ENCODE data around the gene EIF3B.

The EIF3B gene

DNA sequence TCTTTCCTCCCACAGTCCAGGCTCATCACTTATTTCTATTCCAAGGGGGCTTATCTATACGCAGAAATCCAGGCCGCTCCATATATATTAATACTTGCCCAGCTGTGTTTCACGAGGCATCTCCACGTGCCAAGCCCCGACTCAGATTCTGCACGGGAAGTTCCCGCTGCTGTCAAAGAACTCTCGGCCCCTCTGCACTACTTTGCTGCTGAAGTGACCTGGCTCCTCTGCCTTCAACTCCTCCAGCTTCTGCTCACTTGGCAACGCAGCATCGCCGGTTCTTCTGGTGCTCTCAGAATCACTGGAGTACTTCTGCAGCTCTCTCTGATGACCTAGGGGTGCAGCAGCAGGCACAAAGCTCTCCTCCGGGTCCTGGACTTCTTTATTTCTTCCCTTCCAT, 39.1 kb downstream of the EIF3B start:
- FAIRE-seq: no peak
- no peak for TF ChIP-seq POLR2A (IDR thresholded peaks at IDR 0.05; ENCODE audit: low read depth, low read length)
- DNase-seq (ENCODE audit: insufficient read length, low spot score): no peak

DNA sequence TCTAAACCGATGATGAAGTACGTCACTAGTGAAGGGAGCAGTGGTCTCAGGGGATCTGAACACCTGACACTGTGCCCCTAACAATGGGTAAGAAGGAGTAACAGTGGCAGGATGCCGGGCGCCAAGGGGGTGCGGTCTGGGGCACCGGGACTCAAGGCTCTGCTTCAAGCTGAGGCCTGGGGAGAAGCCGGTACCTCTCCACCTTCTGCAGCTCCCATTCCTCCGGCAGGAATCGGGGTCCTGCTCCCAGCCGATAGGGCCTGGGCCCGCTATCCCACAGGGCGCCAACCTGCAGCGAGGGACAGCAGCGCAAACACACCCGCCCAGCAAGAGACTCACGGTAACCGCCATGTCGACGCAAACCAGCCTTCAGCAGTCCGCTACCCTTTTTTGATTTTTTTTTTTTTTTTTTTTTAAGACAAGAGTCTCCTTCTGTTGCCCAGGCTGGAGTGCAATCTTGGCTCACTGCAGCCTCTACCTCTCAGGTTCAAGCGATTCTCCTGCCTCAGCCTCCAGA, 40.0 kb downstream of the EIF3B start:
- FAIRE-seq (no peak), DNase-seq (ENCODE audit: insufficient read length, low spot score) (no peak)
- TF ChIP-seq POLR2A (IDR thresholded peaks at IDR 0.05; ENCODE audit: low read depth, low read length): no peak

DNA sequence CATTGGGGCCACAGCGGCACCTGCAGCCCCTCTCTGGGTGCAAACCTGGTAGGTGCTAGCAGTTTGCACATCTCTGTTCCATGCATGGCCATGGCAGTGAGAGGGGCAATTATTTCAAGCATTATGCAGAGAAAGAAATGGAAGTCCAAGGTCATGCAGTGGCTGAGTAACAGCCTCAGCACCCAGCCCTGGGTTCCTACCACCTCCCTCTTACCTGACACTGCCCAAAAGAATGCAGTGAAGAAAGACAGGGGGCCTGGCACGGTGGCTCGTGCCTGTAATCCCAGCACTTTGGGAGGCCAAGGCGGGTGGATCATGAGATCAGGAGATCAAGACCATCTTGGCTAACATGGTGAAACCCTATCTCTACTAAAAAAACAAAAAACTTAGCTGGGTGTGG, 43.9 kb downstream of the EIF3B start:
- no peak for DNase-seq (ENCODE audit: insufficient read length, low spot score)
- no peak for FAIRE-seq
- no peak for TF ChIP-seq POLR2A (IDR thresholded peaks at IDR 0.05; ENCODE audit: low read depth, low read length)

DNA sequence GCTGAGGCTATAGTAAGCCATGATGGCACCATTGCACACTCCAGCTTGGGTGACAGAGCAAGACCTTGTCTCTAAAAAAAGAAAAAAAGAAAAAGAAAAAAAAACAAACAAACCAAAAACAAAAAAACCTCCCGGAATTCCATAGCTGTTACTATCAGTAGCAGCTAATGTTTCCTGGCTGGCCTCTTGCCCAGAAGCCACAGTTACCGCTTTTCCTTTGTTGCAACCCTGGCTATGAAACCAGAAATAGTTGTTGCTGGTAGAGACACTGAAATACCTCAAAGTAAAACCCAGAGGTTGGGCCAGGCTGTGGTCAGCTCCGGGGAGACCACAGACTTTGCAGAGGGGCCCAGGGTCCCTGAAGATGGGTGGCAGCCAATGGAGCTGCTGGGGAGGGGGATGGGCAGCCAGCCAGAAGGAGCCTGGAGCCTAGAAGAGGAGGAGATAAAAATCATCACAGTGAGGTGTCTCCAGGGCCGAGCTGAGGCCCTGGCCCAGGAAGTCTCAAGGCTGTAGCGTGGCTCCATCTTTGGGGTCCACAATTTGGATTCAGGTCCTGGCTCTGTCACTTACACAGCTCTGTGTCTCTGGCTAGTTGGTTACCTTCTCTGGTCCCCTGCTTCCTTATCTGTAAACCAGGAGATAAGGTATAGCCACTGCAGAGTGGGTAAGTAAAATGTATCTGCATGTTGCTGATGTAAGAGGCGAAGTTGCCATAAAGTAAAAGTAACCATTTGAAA, 45.4 kb downstream of the EIF3B start:
- FAIRE-seq: no peak
- TF ChIP-seq POLR2A (IDR thresholded peaks at IDR 0.05; ENCODE audit: low read depth, low read length): 0 out of 2 replicates have a peak, but pooled peaks have one; percentile 10
- DNase-seq (ENCODE audit: insufficient read length, low spot score): peak; percentile 97

DNA sequence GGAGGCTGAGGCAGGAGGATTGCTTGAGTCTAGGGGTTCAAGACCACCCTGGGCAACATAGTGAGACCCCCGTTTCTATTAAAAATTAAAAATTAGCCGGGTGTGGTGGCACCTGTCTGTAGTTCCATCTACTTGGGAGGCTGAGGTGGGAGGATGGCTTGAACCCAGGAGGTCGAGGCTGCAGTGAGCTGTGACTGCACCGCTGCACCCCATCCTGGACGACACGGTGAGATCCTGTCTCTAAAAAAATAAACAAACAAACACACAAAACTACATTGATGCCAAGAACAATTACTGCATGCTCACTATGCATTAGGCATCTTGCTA, 48.0 kb downstream of the EIF3B start:
- FAIRE-seq (no peak), DNase-seq (ENCODE audit: insufficient read length, low spot score) (no peak)
- no peak for TF ChIP-seq POLR2A (IDR thresholded peaks at IDR 0.05; ENCODE audit: low read depth, low read length)

DNA sequence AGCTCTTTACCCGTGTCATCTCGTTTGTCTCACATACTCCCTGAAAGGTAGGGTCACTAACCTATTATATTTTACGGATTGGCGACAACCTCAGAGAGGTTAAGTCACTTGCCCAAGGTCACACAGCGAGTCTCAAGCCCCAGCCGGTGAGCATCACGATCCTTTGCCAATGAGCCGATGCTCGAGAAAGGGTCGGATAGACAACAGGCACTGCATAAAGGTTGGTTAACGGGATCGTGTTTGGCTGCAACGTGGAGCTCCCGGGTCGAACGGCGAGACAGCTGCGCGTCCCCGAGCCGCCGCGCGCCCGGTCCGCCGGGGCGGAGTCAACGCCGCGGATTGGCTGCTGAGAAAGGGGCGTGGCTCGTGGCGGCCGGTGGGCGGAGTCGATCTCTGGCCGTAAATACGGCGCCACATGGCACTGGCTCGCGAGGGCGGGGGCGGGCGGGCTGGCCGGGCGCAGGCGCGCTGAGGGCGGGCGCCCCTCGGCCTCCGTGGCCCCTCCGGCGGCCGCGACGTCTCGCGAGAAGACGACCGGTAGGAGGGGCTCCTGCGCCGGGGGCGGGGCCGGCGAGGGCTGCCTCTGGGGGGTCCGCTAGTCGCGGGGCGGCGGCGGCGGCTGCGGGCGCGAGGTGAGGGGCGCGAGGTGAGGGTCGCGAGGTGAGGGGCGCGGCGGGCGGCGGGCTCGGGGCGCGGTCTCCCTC, 48.5 kb downstream of the EIF3B start, which contains the start of gene CHST12:
Gene CHST12 (plus strand): TSS at position 598 of the 704 bp plus-strand sequence. CDS start 29,029 bp downstream, outside the sequence.
- DNase-seq (ENCODE audit: insufficient read length, low spot score): peak; percentile 100
- TF ChIP-seq POLR2A (IDR thresholded peaks at IDR 0.05; ENCODE audit: low read depth, low read length): peak; percentile 91
- no peak for FAIRE-seq

DNA sequence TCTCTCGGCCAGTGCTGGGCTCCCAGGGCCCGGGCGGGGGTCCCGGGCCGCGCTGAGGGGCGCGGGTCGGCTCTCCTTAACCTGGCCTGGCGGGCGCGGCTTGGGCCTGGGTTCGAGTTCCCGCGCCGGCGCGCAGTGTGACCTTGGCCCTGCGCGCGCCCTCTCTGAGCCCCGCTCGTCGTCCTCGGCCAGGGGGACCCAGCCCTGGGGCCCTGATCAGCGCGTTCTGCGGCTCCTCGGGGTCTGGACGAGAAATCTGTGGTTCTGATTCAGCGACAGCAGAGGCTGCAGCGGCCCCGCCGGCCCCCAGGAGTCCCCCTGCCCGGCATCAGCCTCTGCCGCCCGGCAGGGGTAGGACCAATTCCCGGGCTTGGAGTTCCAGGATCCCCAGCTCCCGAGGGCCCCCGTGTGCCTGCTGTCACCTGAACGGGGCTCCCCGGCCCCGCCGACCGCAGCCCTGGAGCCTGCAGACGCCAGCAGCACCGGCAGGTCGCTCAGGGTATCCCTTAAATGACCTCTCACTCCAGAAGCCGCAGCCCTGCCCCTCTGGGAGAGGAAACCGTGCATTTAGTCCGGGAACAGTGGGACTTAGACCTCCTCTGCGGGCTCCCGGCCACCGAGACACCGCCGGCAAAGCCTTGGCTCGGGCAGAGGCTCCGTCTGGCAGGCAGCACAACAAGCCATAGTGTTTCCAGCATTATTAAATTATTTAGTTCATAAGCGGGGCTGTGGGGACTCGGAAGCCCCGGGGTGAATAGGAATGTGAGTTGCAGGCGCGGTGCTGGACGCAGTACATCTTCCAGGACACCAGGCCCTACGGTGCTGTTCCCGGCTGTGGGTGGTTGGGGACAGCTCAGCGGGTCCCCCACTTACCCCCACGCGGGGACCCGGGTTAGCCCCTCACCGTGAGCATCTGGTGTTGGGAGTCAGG, 49.4 kb downstream of the EIF3B start:
- DNase-seq (ENCODE audit: insufficient read length, low spot score): peak; percentile 83
- no peak for FAIRE-seq

DNA sequence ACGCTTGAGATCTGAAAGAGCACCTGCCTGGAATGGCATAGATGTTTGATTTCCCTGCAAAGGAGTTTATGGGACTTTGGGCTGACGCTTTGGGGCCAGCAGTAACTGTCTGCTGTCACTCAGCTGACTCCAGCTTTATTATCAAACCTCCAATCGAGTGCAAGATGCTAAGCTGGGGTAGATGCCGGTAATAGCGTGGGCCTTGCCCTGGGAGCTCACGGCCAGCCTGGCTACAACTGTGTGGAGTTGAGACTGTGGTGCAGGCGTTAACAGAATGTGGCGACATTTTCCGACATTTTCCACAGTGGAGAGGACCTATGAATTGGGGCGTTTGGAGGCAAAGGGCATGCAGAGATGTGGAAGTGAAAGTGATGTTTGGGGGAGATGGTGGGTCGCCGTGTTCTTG, 50.1 kb downstream of the EIF3B start:
- FAIRE-seq: no peak
- DNase-seq (ENCODE audit: insufficient read length, low spot score): no peak
- TF ChIP-seq POLR2A (IDR thresholded peaks at IDR 0.05; ENCODE audit: low read depth, low read length): no peak

More for the DNA sequence above, 49.4 kb downstream of the EIF3B start:
- no peak for TF ChIP-seq POLR2A (IDR thresholded peaks at IDR 0.05; ENCODE audit: low read depth, low read length)

DNA sequence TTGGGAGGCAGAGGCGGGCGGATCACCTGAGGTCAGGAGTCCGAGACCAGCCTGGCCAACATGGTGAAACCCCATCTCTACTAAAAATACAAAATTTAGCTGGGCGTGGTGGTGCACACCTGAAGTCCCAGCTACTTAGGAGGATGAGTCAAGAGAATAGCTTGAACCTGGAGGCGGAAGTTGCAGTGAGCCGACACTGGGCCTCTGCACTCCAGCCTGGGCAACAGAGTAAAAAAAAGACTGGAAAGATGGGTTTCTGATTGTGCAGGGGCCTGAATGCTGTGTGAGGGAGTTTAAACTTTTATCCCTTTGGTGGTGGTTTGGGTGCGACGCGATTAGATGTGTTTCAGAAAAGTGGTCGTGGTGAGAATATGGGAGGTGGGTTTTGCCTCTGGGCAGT, 50.6 kb downstream of the EIF3B start:
- FAIRE-seq (no peak), DNase-seq (ENCODE audit: insufficient read length, low spot score) (no peak)
- no peak for TF ChIP-seq POLR2A (IDR thresholded peaks at IDR 0.05; ENCODE audit: low read depth, low read length)

DNA sequence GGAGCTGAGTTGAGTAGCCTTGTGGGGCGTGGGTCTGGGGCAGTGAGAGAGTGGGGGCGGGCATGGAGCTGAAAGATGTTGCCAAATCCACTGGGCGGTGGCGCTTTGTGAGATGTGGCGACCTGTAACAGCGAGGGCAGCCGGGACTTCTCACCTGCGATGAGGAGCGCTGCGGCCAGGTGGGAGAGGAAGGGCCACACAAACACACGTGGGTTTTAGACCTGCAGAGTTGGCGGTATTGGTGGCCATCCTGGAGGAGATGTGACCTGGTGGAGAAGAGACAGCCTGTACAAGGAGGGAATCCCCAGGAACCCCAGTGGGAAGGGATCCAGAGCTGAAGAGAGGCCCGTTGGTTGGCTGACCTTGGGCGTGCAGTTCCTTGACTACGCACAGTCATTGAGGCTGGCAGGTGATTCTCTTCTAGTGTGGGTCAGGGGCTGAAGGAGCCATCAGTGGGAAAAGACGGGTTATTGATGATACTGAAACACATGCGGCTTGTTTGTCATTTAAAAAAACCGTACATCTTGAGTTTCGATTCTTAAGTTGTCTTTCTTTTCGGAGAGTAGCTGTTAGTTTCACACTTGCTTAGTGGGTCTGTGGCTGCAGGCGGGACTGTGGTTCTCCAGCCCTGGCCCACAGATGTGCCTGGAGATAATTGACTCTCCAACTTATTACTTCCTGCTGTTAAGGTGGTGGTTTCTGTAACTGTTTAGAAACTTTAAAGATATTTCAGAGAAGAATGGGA, 51.1 kb downstream of the EIF3B start:
- FAIRE-seq (no peak), DNase-seq (ENCODE audit: insufficient read length, low spot score) (no peak)
- no peak for TF ChIP-seq POLR2A (IDR thresholded peaks at IDR 0.05; ENCODE audit: low read depth, low read length)

DNA sequence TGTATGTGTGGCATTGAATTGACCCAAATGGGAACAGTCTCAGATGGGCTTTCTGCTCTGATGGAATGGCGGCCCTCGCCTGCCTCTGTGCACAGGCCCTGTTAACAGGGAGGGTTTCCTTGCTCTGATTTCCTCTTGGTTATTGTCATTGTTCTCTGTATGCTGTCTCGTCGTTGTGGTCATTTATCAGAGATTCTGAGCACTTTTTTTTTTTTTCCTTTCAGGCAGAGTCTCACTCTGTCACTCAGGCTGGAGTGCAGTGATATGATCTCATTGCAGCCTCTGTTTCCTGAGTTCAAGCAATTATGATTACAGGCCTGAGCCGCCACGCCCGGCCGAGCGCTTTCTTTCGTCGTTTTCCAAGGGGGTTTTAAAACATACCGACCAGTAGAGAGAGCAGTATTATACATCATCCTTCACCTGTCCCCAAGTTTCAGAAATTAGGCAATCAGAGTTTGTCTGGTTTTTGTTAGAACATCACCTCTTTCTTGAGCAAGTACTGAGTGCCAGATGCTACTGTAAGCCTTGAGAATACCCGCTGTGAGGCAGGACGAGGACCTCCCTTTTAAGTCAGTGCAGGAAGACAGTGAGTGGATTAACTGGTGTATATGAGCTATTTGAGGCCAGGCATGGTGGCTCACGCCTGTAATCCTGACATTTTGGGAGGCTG, 55.3 kb downstream of the EIF3B start:
- DNase-seq (ENCODE audit: insufficient read length, low spot score) (no peak), FAIRE-seq (no peak)
- no peak for TF ChIP-seq POLR2A (IDR thresholded peaks at IDR 0.05; ENCODE audit: low read depth, low read length)

DNA sequence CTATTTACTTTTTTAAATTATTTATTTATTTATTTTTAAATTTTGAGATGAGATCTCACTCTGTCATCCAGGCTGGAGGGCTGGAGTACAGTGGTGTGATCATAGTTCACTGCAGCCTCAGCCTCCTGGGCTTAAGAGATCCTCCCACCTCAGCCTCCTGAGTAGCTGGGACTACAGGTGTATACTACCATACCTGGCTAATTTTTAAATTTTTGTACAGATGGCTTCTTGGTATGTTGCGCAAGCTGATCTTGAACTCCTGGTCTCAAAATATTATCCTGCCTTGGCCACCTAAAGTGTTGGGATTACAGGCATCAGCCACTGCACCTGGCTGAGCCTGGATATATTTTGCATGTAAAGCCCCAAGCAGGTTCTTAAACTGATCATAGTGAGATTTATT, 56.4 kb downstream of the EIF3B start:
- no peak for TF ChIP-seq POLR2A (IDR thresholded peaks at IDR 0.05; ENCODE audit: low read depth, low read length)
- DNase-seq (ENCODE audit: insufficient read length, low spot score): no peak
- FAIRE-seq: no peak
